ENCODE measurements around the gene NAV3. TPM values are rescaled to one million over a fixed set of nuclear protein-coding genes. Genes with fewer than 3 reads are reported as not detected.

The NAV3 gene
- total RNA-seq, 2 experiments from 2014 or later, result not detected

DNA sequence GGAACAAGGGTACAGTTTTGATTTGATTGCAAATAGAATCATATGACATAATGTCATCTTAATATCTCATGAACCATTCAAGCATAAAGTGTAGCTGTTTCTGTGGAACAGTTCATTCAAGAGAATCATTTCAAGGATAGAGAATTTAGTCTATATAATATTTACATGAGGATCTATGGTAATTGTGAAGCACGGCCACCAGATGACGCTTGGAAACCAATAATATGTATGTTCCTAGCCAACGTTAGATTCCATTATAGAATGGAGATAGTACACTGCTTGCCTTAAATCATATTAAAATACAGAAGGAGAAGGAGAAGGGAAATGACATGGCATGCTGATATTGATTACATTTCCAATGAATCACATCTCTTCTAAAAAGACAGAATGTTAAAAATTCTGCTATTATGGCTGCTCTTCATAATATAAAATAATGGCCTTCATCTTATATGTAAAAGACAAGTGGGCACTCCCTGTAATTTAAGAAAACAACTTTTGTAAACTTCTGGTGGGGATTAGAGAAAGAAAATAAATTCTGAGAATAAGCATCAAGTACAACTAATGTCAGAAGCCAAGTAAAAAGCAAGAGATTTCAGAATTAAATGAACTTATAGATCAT is 351.0 kb downstream of the NAV3 start:
- H3K4me1 Mint-ChIP-seq (ENCODE audit: low read depth), result no peaks in the 10 kb centered on the region
- ATAC-seq, result no peak
- TF ChIP-seq, protein P1, sequence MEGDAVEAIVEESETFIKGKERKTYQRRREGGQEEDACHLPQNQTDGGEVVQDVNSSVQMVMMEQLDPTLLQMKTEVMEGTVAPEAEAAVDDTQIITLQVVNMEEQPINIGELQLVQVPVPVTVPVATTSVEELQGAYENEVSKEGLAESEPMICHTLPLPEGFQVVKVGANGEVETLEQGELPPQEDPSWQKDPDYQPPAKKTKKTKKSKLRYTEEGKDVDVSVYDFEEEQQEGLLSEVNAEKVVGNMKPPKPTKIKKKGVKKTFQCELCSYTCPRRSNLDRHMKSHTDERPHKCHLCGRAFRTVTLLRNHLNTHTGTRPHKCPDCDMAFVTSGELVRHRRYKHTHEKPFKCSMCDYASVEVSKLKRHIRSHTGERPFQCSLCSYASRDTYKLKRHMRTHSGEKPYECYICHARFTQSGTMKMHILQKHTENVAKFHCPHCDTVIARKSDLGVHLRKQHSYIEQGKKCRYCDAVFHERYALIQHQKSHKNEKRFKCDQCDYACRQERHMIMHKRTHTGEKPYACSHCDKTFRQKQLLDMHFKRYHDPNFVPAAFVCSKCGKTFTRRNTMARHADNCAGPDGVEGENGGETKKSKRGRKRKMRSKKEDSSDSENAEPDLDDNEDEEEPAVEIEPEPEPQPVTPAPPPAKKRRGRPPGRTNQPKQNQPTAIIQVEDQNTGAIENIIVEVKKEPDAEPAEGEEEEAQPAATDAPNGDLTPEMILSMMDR (IDR thresholded peaks at IDR 0.05), result no peak
- POLR2A ChIA-PET, result no interaction called here
- H3K4me3 Mint-ChIP-seq, result no peak overlapping the region
- intact Hi-C loops (cut with micrococcal nuclease), result no loop called here
- H3K27ac Mint-ChIP-seq, result no peak overlapping the region
- no peaks in the 10 kb centered on the region for H3K27me3 Mint-ChIP-seq
- no peaks in the 10 kb centered on the region for H3K36me3 Mint-ChIP-seq (ENCODE audit: low read depth)
- peak; percentile 2 for DNase-seq
- CTCF ChIA-PET, result no interaction called here
- peaks cover 2% of the 10 kb centered on the region for H3K9me3 Mint-ChIP-seq

DNA sequence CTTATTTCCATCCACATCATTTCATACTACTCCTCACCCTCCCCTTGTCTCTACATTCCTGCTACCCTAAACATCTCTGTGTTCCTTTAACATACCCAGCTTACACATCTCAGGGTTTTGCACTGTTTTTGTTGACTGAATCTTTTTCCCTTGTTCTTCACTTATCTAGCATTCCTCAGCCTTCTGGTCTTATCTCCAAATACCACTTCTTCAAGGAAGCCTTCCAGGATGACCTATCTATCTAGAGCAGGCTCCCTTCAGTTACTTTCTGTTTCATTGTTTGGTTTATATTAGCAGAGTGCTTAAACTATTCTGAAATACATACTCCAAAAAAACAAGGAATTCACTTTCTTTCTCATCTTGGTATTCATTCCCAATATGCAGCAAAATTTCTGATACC is 353.1 kb downstream of the NAV3 start:
- H3K27ac Mint-ChIP-seq, result no peak overlapping the region
- ATAC-seq, result no peak

DNA sequence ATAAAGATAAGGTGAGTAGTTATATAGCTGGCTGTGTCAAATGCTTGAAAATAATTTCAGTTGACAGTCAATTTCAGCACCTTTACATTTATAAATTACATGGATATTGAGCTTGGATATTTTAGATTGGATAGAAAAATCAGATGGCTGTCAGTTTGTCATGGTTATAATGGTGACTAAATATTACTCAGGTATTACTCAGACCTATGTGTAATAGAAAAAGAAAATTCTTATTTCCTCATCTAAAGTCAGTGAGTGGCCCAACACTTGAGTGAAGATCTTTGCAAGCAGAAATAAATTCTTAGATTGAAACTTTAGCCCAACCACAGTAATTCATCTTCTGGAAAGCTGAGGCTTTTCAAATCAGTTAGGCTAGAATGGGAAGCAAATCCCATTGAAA is 354.4 kb downstream of the NAV3 start:
- DNase-seq, result no peak
- Mint-ChIP-seq H3K27me3 (no peaks in the 10 kb centered on the region), H3K9me3 (peaks cover 2% of the 10 kb centered on the region), H3K36me3 (ENCODE audit: low read depth) (no peaks in the 10 kb centered on the region), H3K27ac (no peak overlapping the region), H3K4me1 (ENCODE audit: low read depth) (no peaks in the 10 kb centered on the region), H3K4me3 (no peak overlapping the region)
- intact Hi-C loops (cut with micrococcal nuclease), result no loop called here
- CTCF ChIA-PET, result no interaction called here
- POLR2A ChIA-PET, result no interaction called here
- TF ChIP-seq, protein P1 (IDR thresholded peaks at IDR 0.05), result no peak
- no peak for ATAC-seq

More for the DNA sequence above, 353.1 kb downstream of the NAV3 start:
- CTCF ChIA-PET, result no interaction called here
- Mint-ChIP-seq H3K4me1 (ENCODE audit: low read depth) (no peaks in the 10 kb centered on the region), H3K36me3 (ENCODE audit: low read depth) (no peaks in the 10 kb centered on the region), H3K9me3 (peaks cover 2% of the 10 kb centered on the region), H3K4me3 (no peak overlapping the region), H3K27me3 (no peaks in the 10 kb centered on the region)
- POLR2A ChIA-PET, result no interaction called here
- intact Hi-C loops (cut with micrococcal nuclease), result no loop called here
- TF ChIP-seq, protein P1 (IDR thresholded peaks at IDR 0.05), result no peak
- DNase-seq, result no peak

DNA sequence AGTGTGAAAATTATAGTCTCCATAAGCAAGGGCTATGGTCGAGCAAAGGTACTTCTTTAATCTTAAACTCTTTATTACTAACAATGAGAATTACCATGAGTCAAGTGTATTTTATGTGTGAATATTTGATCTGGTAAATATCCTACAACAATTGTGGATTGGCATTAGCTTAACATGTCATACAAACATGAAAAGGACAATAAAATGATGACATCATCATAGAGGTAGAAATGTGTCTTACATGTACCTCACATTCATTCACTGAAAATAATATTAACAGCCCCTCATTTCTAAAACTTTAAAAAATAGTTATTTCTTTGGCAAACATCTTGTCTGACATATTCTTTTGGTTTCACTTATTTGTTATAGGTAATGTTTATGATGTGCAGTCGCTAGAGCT is 355.0 kb downstream of the NAV3 start:
- TF ChIP-seq, protein P1 (IDR thresholded peaks at IDR 0.05), result no peak
- ChIA-PET CTCF (interaction anchor here (1.1 kb wide), 1 partner anchor 14 kb away, joined by 3 read pairs; no protein-coding TSS in a partner anchor), POLR2A (no interaction called here)
- ATAC-seq, result no peak
- Mint-ChIP-seq H3K36me3 (ENCODE audit: low read depth) (no peaks in the 10 kb centered on the region), H3K4me1 (ENCODE audit: low read depth) (no peaks in the 10 kb centered on the region), H3K27ac (no peak overlapping the region), H3K9me3 (peaks cover 2% of the 10 kb centered on the region), H3K27me3 (no peaks in the 10 kb centered on the region), H3K4me3 (no peak overlapping the region)
- intact Hi-C loops (cut with micrococcal nuclease), result no loop called here
- DNase-seq, result no peak

DNA sequence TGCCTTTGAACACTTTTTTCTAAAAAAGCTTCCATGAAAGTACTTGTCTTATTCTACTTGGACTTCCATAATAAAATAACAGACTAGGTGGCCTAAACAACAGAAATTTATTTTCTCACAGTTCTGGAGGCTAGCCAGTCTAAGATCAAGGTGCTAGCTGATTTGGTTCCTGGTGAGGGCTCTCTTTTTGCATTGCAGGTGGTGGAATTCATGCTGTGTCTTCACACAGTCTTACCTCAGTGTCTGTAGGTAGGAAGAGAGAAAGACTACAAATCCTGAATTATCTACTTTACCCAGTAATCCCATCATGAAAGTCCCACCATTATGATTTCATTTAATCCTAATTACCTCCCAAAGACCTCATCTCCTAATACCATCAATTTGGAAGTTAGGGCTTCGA is 356.0 kb downstream of the NAV3 start:
- Mint-ChIP-seq H3K4me3 (no peak overlapping the region), H3K36me3 (ENCODE audit: low read depth) (no peaks in the 10 kb centered on the region), H3K9me3 (peaks cover 2% of the 10 kb centered on the region), H3K27ac (no peak overlapping the region), H3K27me3 (no peaks in the 10 kb centered on the region), H3K4me1 (ENCODE audit: low read depth) (no peaks in the 10 kb centered on the region)
- TF ChIP-seq, protein P1 (IDR thresholded peaks at IDR 0.05), result no peak
- POLR2A ChIA-PET, result no interaction called here
- intact Hi-C loops (cut with micrococcal nuclease), result no loop called here
- DNase-seq (no peak), ATAC-seq (no peak)
- CTCF ChIA-PET, result interaction anchor here (1.1 kb wide), 1 partner anchor 16 kb away, joined by 3 read pairs; no protein-coding TSS in a partner anchor

All from activated CD8-positive, alpha-beta T cell treated with anti-CD3 and anti-CD28 coated beads for 36 hours (primary cell).